Heart right ventricle (tissue), 16 donors: ENCODE data around the gene ATPAF1. TPM values are rescaled to one million over a fixed set of nuclear protein-coding genes. Genes with fewer than 3 reads are reported as not detected.

Experiments
- ATAC-seq, 8 donors: fragments of 200-7000 bp; cut with Tn5 transposase; one replicate each; pipeline ENCODE4 v1.9.1; 2020; ENCODE audit warnings: mild to moderate bottlenecking in 8 of 8, moderate library complexity in 8 of 8, moderate number of reproducible peaks in 1 of 8
- DNase-seq, 2 donors: peaks; one replicate each; pipeline ENCODE4 v3.0.0-alpha.2; 2020
- H3K27ac ChIP-seq, 10 donors: fragments of 200-600 bp; sonication (generic) in 2 of 10; one replicate each; pipeline versions ENCODE4 v1.5.0 to v1.8.0; 2020 to 2022; ENCODE audit warnings: mild to moderate bottlenecking in 3 of 10
- H3K27me3 ChIP-seq, 7 donors: fragments of 200-600 bp; one replicate each; pipeline ENCODE4 v1.8.0; 2021 to 2022; ENCODE audit warnings: mild to moderate bottlenecking in 2 of 7
- H3K36me3 ChIP-seq, 9 donors: fragments of 200-600 bp; sonication (generic) in 1 of 9; one replicate each; pipeline versions ENCODE4 v1.5.0 to v1.8.0; 2020 to 2022; ENCODE audit warnings: mild to moderate bottlenecking in 2 of 9
- H3K4me1 ChIP-seq, 9 donors: fragments of 200-600 bp; sonication (generic) in 1 of 9; one replicate each; pipeline versions ENCODE4 v1.5.0 to v1.8.0; 2020 to 2022; ENCODE audit warnings: mild to moderate bottlenecking in 4 of 9
- H3K4me3 ChIP-seq, 10 donors: fragments of 200-600 bp; sonication (generic) in 2 of 10; one replicate each; pipeline versions ENCODE4 v1.5.0 to v1.8.0; 2020 to 2022; ENCODE audit warnings: mild to moderate bottlenecking in 7 of 10, moderate library complexity in 2 of 10
- H3K9me3 ChIP-seq, 11 donors: fragments of 200-600 bp in 10 of 11; sonication (generic) in 2 of 11; one replicate each; pipeline versions ENCODE4 v1.5.0 to v1.8.0; 2013 to 2022; ENCODE audit warnings: mild to moderate bottlenecking in 2 of 11, control low read depth in 1 of 11, moderate library complexity in 1 of 11
- CTCF ChIP-seq, 9 donors: fragments of 200-600 bp; sonication (generic) in 2 of 9; IDR thresholded peaks; one replicate each; pipeline versions ENCODE4 v1.5.0 to v1.8.0; 2021 to 2022; ENCODE audit warnings: antibody characterized with exemption in 9 of 9, mild to moderate bottlenecking in 5 of 9, moderate library complexity in 1 of 9
- WGBS, 2 donors: extraction: QIAGEN DNeasy Blood & Tissue Kit; methylation state at CpG; one replicate each; pipeline ENCODE4 v1.1.7; 2013; ENCODE audit warnings: inconsistent platforms in 1 of 2; 5-methylcytosine and 5-hydroxymethylcytosine counted together
- intact Hi-C, 10 donors: fragments of 100-400 bp; cut with DNase I; formaldehyde crosslinking; loops; one replicate each; pipeline versions ENCODE4 v1.11.1 to v1.14.2; 2022
- polyA plus RNA-seq, 2 donors: library from polyadenylated mRNA; stranded (reverse); fragments of 200-250 nt; gene quantifications; one replicate each; pipeline ENCODE4 v1.2.3, GENCODE V29; 2013
- total RNA-seq, 10 donors: library from RNA; stranded (reverse); fragmentation: NEBNext Ultra II Directional in 3 of 10; extraction: Animal tissue kit (Norgen Biotek cat#: 25700) in 3 of 10; gene quantifications; one replicate each; pipeline versions ENCODE4 v1.2.1 to v1.2.4, GENCODE V29; 2021 to 2023
- donor health status: Arrhythmogenic right ventricular cardiomyopathy.
- donor health status: ischemic (EF 13 %, LVEDD 7.1; RV severe dilation, severe dysfunction).
- donor health status: healthy with polysubstance abuse.
- donor health status: DM: no; HTN: yes; CAD: no.
- donor health status: DM: no; HTN: no; CAD: no.
- donor health status: ischemic (EF 25% LVEDD 6.9; RV normal size, moderate dysfunction).
- donor health status: ischemic (EF 25% LVEDD 5.7; RV mildly dilated, moderate dysfunction).
- donor health status: healthy.
- donor health status: DM: yes; HTN: yes; CAD: no.
- donor health status: Ischemic cardiomyopathy.
- donor health status: ischemic (EF 35%, LVEDD 5.7; RV mildly dilated, moderate dysfunction).
- donor health status: nonischemic (EF 11% LVEDD 7.7; RV severe dilation, severe dysfunction).
- donor health status: DM: yes; HTN: yes; CAD: no.
- donor health status: PGD.
- donor health status: ischemic (EF 29% LVEDD 5.4; RV normal size, mild dysfunction).
- donor health status: nonischemic (EF 23%, LVEDD 6.1; RV moderate dilation, normal function).

ATPAF1 gene
- total and polyA plus RNA-seq, 12 donors, result 80.5 to 271 (median 195) TPM

GRCh38 chr1:46589529-46589928 lies 78.6 kb downstream of the ATPAF1 start:
- 92 to 95% methylated on average over 3 of the region's 3 CpGs for WGBS, 2 donors
- intact Hi-C loops, result no loop called here
- Histone ChIP-seq H3K4me3 (no peak overlapping the region), H3K27me3 (no peaks in the 10 kb centered on the region), H3K9me3 (no peaks in the 10 kb centered on the region), H3K27ac (peak overlapping the region in 1 of 10 donors; percentile 22), H3K4me1 (peaks cover 0 to 58% (median 0%) of the 10 kb centered on the region in 9 donors), H3K36me3 (peaks cover 0 to 95% (median 61%) of the 10 kb centered on the region in 9 donors)
- DNase-seq (no peak), ATAC-seq (no peak)
- no peak for TF ChIP-seq CTCF (IDR thresholded peaks at IDR 0.05)

GRCh38 chr1:46587069-46587468 lies 81.1 kb downstream of the ATPAF1 start:
- WGBS, 2 donors, result 77 to 81% methylated on average over 7 of the region's 7 CpGs
- TF ChIP-seq CTCF (IDR thresholded peaks at IDR 0.05), result no peak
- peak overlapping the region in 1 of 10 donors; percentile 67 for H3K27ac ChIP-seq
- DNase-seq (peak; percentile 38 to 45), ATAC-seq (peak; percentile 30 to 86 (median 72))
- H3K9me3 ChIP-seq, result no peaks in the 10 kb centered on the region
- no peaks in the 10 kb centered on the region for H3K27me3 ChIP-seq
- H3K36me3 ChIP-seq, result peaks cover 0 to 96% (median 65%) of the 10 kb centered on the region in 9 donors
- H3K4me3 ChIP-seq, result no peak overlapping the region
- H3K4me1 ChIP-seq, result peaks cover 0 to 58% (median 0%) of the 10 kb centered on the region in 9 donors
- intact Hi-C loops, result no loop called here

GRCh38 chr1:46585312-46585938 lies 82.7 kb downstream of the ATPAF1 start:
- H3K4me1 ChIP-seq, result peaks cover 0 to 74% (median 0%) of the 10 kb centered on the region in 9 donors
- no peak overlapping the region for H3K4me3 ChIP-seq
- no peaks in the 10 kb centered on the region for H3K27me3 ChIP-seq
- DNase-seq, result no peak
- 76 to 82% methylated on average over 12 of the region's 12 CpGs for WGBS, 2 donors
- peak overlapping the region in 1 of 10 donors; percentile 33 for H3K27ac ChIP-seq
- intact Hi-C loops, result no loop called here
- no peak for TF ChIP-seq CTCF (IDR thresholded peaks at IDR 0.05)
- peaks cover 0 to 95% (median 57%) of the 10 kb centered on the region in 9 donors for H3K36me3 ChIP-seq
- no peak for ATAC-seq
- H3K9me3 ChIP-seq, result no peaks in the 10 kb centered on the region

GRCh38 chr1:46583494-46583893 lies 84.7 kb downstream of the ATPAF1 start:
- no peak overlapping the region for H3K4me3 ChIP-seq
- H3K4me1 ChIP-seq, result peaks cover 0 to 91% (median 0%) of the 10 kb centered on the region in 9 donors
- intact Hi-C loops, result no loop called here
- H3K27me3 ChIP-seq, result no peaks in the 10 kb centered on the region
- peaks cover 0 to 96% (median 55%) of the 10 kb centered on the region in 9 donors for H3K36me3 ChIP-seq
- WGBS, 2 donors, result 88 to 89% methylated on average over 5 of the region's 5 CpGs
- no peak for TF ChIP-seq CTCF (IDR thresholded peaks at IDR 0.05)
- no peaks in the 10 kb centered on the region for H3K9me3 ChIP-seq
- no peak for ATAC-seq
- H3K27ac ChIP-seq, result peak overlapping the region in 1 of 10 donors; percentile 86
- no peak for DNase-seq
